Neuronal stem cell (in vitro differentiated cells): ENCODE measurements around the gene SIRT6.

ENCODE experiments used
- DNase-seq: peaks from one replicate; pipeline ENCODE4 v3.0.0-alpha.2; 2013; ENCODE audit warnings: low spot score
- H2AFZ ChIP-seq: one replicate; pipeline ENCODE4 v1.6.1; 2013; ENCODE audit warnings: mild to moderate bottlenecking, low read length, inconsistent platforms
- H2AK5ac ChIP-seq: 2 replicates; pipeline ENCODE4 v1.6.1; 2013; ENCODE audit warnings: low read depth, mild to moderate bottlenecking, inconsistent platforms, low read length, moderate library complexity, mixed read lengths
- H2BK120ac ChIP-seq: 2 replicates; pipeline ENCODE4 v1.6.1; 2013; ENCODE audit warnings: low read depth, mild to moderate bottlenecking, inconsistent platforms, low read length, moderate library complexity, mixed read lengths
- H2BK12ac ChIP-seq: one replicate; pipeline ENCODE4 v1.6.1; 2013; ENCODE audit warnings: low read length, inconsistent platforms
- H2BK15ac ChIP-seq: 2 replicates; pipeline ENCODE4 v1.6.1; 2013; ENCODE audit warnings: mild to moderate bottlenecking, low read length, inconsistent platforms, mixed read lengths
- H2BK5ac ChIP-seq: one replicate; pipeline ENCODE4 v1.6.1; 2013; ENCODE audit warnings: inconsistent platforms, mild to moderate bottlenecking, low read length, moderate library complexity
- H3K14ac ChIP-seq: one replicate; pipeline ENCODE4 v1.6.1; 2013; ENCODE audit warnings: low read length, inconsistent platforms
- H3K18ac ChIP-seq: 2 replicates; pipeline ENCODE4 v1.6.1; 2013; ENCODE audit warnings: low read length, inconsistent platforms
- H3K23ac ChIP-seq: 2 replicates; pipeline ENCODE4 v1.6.1; 2013; ENCODE audit warnings: low read depth, mild to moderate bottlenecking, mixed read lengths, low read length, inconsistent platforms; ENCODE audit not compliant: poor library complexity
- H3K27ac ChIP-seq: replicated peaks from 3 replicates; pipeline ENCODE4 v1.5.1; 2013; ENCODE audit warnings: low read length, inconsistent platforms
- H3K27me3 ChIP-seq, 3 experiments: 2 replicates each; pipeline ENCODE4 v1.6.1; 2013; ENCODE audit warnings: low read length in 3 of 3, mild to moderate bottlenecking in 2 of 3, inconsistent platforms in 1 of 3, low read depth in 1 of 3, mixed read lengths in 1 of 3, moderate library complexity in 1 of 3; ENCODE audit not compliant: control insufficient read depth in 3 of 3, insufficient read depth in 3 of 3
- H3K36me3 ChIP-seq, 2 donors: replicated peaks in 1 of 2; 2 replicates each; pipeline ENCODE4 v1.6.1; 2013; ENCODE audit warnings: low read length in 2 of 2; ENCODE audit not compliant: control insufficient read depth in 2 of 2, insufficient read depth in 2 of 2
- H3K4ac ChIP-seq: 2 replicates; pipeline ENCODE4 v1.6.1; 2013; ENCODE audit warnings: inconsistent platforms, mild to moderate bottlenecking, low read length, moderate library complexity
- H3K4me1 ChIP-seq, 2 donors: 1 replicate in 1 of 2; 2 replicates in 1 of 2; pipeline ENCODE4 v1.6.1; 2013; ENCODE audit warnings: low read length in 2 of 2, low read depth in 1 of 2; ENCODE audit not compliant: control insufficient read depth in 2 of 2, insufficient read depth in 1 of 2
- H3K4me2 ChIP-seq: one replicate; pipeline ENCODE4 v1.6.1; 2013; ENCODE audit warnings: mild to moderate bottlenecking, low read length, inconsistent platforms; ENCODE audit not compliant: insufficient read depth, poor library complexity, severe bottlenecking
- H3K4me3 ChIP-seq, 2 donors: 2 replicates each; pipeline ENCODE4 v1.5.1; 2013; ENCODE audit warnings: low read length in 2 of 2, mild to moderate bottlenecking in 2 of 2, inconsistent platforms in 1 of 2, moderate library complexity in 1 of 2
- H3K79me1 ChIP-seq: one replicate; pipeline ENCODE4 v1.6.1; 2013; ENCODE audit warnings: low read depth, mild to moderate bottlenecking, inconsistent platforms, low read length, moderate library complexity
- H3K9ac ChIP-seq: one replicate; pipeline ENCODE4 v1.6.1; 2013; ENCODE audit warnings: mild to moderate bottlenecking, low read depth, low read length, inconsistent platforms; ENCODE audit not compliant: poor library complexity
- H3K9me3 ChIP-seq, 2 donors: replicated peaks in 1 of 2; 2 replicates each; pipeline versions ENCODE3 to v1.6.1; 2013; ENCODE audit warnings: low read length in 2 of 2, mild to moderate bottlenecking in 2 of 2, inconsistent platforms in 1 of 2, low read depth in 1 of 2, mixed read lengths in 1 of 2, moderate library complexity in 1 of 2; ENCODE audit not compliant: control insufficient read depth in 2 of 2, insufficient read depth in 1 of 2
- H4K8ac ChIP-seq: one replicate; pipeline ENCODE4 v1.6.1; 2013; ENCODE audit warnings: low read depth, mild to moderate bottlenecking, inconsistent platforms, low read length, moderate library complexity
- H4K91ac ChIP-seq: one replicate; pipeline ENCODE4 v1.6.1; 2013; ENCODE audit warnings: low read length, low read depth, mild to moderate bottlenecking, inconsistent platforms; ENCODE audit not compliant: poor library complexity
- WGBS, 2 donors: extraction: QIAGEN DNeasy Blood & Tissue Kit; methylation state at CpG; one replicate each; pipeline ENCODE4 v1.1.7; 2013; ENCODE audit warnings: missing lambda C conversion rate in 2 of 2, mixed read lengths in 1 of 2; ENCODE audit not compliant: insufficient read length in 2 of 2, insufficient replicate concordance in 1 of 2; ENCODE audit errors: extremely low coverage in 2 of 2; 5-methylcytosine and 5-hydroxymethylcytosine counted together

The SIRT6 gene

GRCh38 chr19:4229179-4229931 is 47.0 kb upstream of the SIRT6 start, which contains the start of gene EBI3:
Gene EBI3, plus strand, starts transcription at chr19:4229523. Its CDS starts 28 bp downstream, at chr19:4229551.
- Histone ChIP-seq H3K9me3 (peaks cover 0 to 2% of the 10 kb centered on the region in 2 donors), H2BK5ac (no peak within 1 kb of the TSS), H3K27me3 (no peaks in the 10 kb centered on the region), H2BK120ac (no peak within 1 kb of the TSS), H3K23ac (peak within 1 kb of the TSS; percentile 22), H4K8ac (peak within 1 kb of the TSS; percentile 0), H2AK5ac (peak within 1 kb of the TSS; percentile 16), H3K79me1 (no peaks in the 10 kb centered on the region), H2BK15ac (peak within 1 kb of the TSS; percentile 32), H3K14ac (no peak within 1 kb of the TSS), H3K36me3 (no peaks in the 10 kb centered on the region), H3K4me2 (no peak within 1 kb of the TSS), H4K91ac (no peak within 1 kb of the TSS), H3K27ac (no peak within 1 kb of the TSS), H2AFZ (peak within 1 kb of the TSS; percentile 86), H3K9ac (peak within 1 kb of the TSS; percentile 22), H2BK12ac (no peak within 1 kb of the TSS), H3K4ac (no peak within 1 kb of the TSS), H3K4me1 (peaks cover 0 to 4% of the 10 kb centered on the region in 2 donors), H3K18ac (peak within 1 kb of the TSS; percentile 72), H3K4me3 (no peak within 1 kb of the TSS)
- no CpG with 5 or more reads among the region's 19 CpGs for WGBS, 2 donors
- no peak for DNase-seq

- Histone ChIP-seq H3K79me1 (no peaks in the 10 kb centered on the region), H3K9ac (no peak overlapping the region), H2BK15ac (no peak overlapping the region), H3K36me3 (no peaks in the 10 kb centered on the region), H4K8ac (no peak overlapping the region), H3K4me2 (no peak overlapping the region), H3K14ac (no peak overlapping the region), H3K4ac (no peak overlapping the region), H2AK5ac (no peak overlapping the region), H3K27me3 (no peaks in the 10 kb centered on the region), H3K23ac (no peak overlapping the region), H3K9me3 (peaks cover 0 to 2% of the 10 kb centered on the region in 2 donors), H2BK12ac (no peak overlapping the region), H2AFZ (peak overlapping the region; percentile 86), H2BK5ac (no peak overlapping the region), H3K4me1 (peaks cover 0 to 6% of the 10 kb centered on the region in 2 donors), H4K91ac (no peak overlapping the region), H3K4me3 (no peak overlapping the region), H2BK120ac (no peak overlapping the region), H3K18ac (no peak overlapping the region), H3K27ac (no peak overlapping the region)
- no CpG with 5 or more reads among the region's 2 CpGs for WGBS, 2 donors
- DNase-seq, result no peak
These were observed 46.4 kb upstream of the SIRT6 start for GRCh38 chr19:4228765-4229178.

GRCh38 chr19:4227771-4228170 is 45.4 kb upstream of the SIRT6 start:
- Histone ChIP-seq H3K36me3 (no peaks in the 10 kb centered on the region), H2AK5ac (no peak overlapping the region), H4K91ac (no peak overlapping the region), H2BK5ac (no peak overlapping the region), H3K4me2 (no peak overlapping the region), H3K4ac (no peak overlapping the region), H4K8ac (no peak overlapping the region), H3K79me1 (no peaks in the 10 kb centered on the region), H3K14ac (no peak overlapping the region), H3K23ac (no peak overlapping the region), H3K9me3 (no peaks in the 10 kb centered on the region), H2AFZ (no peak overlapping the region), H3K27me3 (no peaks in the 10 kb centered on the region), H2BK12ac (no peak overlapping the region), H3K9ac (no peak overlapping the region), H3K27ac (no peak overlapping the region), H2BK120ac (no peak overlapping the region), H2BK15ac (no peak overlapping the region), H3K4me3 (no peak overlapping the region), H3K18ac (no peak overlapping the region), H3K4me1 (peaks cover 0 to 6% of the 10 kb centered on the region in 2 donors)
- no peak for DNase-seq

GRCh38 chr19:4225885-4226284 is 43.5 kb upstream of the SIRT6 start:
- H2AK5ac ChIP-seq, result no peak overlapping the region
- H3K4me3 ChIP-seq, result no peak overlapping the region
- H3K9me3 ChIP-seq, result no peaks in the 10 kb centered on the region
- H3K4ac ChIP-seq, result no peak overlapping the region
- no CpG with 5 or more reads among the region's 8 CpGs for WGBS, 2 donors
- peaks cover 0 to 6% of the 10 kb centered on the region in 2 donors for H3K4me1 ChIP-seq
- no peaks in the 10 kb centered on the region for H3K36me3 ChIP-seq
- no peak overlapping the region for H3K18ac ChIP-seq
- H3K27me3 ChIP-seq, result no peaks in the 10 kb centered on the region
- no peak overlapping the region for H2BK12ac ChIP-seq
- DNase-seq, result no peak
- no peak overlapping the region for H3K23ac ChIP-seq
- H3K4me2 ChIP-seq, result no peak overlapping the region
- H3K9ac ChIP-seq, result no peak overlapping the region
- H2BK120ac ChIP-seq, result no peak overlapping the region
- no peak overlapping the region for H3K14ac ChIP-seq
- H3K27ac ChIP-seq, result no peak overlapping the region
- H4K91ac ChIP-seq, result no peak overlapping the region
- H2BK15ac ChIP-seq, result no peak overlapping the region
- no peak overlapping the region for H2AFZ ChIP-seq
- no peaks in the 10 kb centered on the region for H3K79me1 ChIP-seq
- H4K8ac ChIP-seq, result no peak overlapping the region
- no peak overlapping the region for H2BK5ac ChIP-seq
